GM12878 (cell line): ENCODE results near the gene ZNF618. TPM values are rescaled to one million over a fixed set of nuclear protein-coding genes. Genes with fewer than 3 reads are reported as not detected.

Experiments
- ATAC-seq: fragments of 200-7000 bp; cut with Tn5 transposase; 3 replicates; pipeline ENCODE4 v1.9.1; 2020; ENCODE audit warnings: mild to moderate bottlenecking, moderate library complexity
- BruUV-seq: library from RNA; stranded (reverse); fragments of 400-500 nt; replicated peaks from 2 replicates; lab custom pipeline; 2021; lab: Mats Ljungman, UMichigan
- CTCF ChIA-PET: fragments of 300-600 bp; sonication (Branson Sonifier 250); formaldehyde crosslinking; extraction: SDS; loops from one replicate; lab custom pipeline; 2021; ENCODE audit warnings: inconsistent platforms; lab: Yijun Ruan, JAX
- POLR2A ChIA-PET: fragments of 350-600 bp; formaldehyde crosslinking; extraction: SDS; loops from one replicate; lab custom pipeline; 2021; ENCODE audit warnings: inconsistent platforms; lab: Charles Lee
- RAD21 ChIA-PET: fragments of 300-600 bp; sonication (Branson Sonifier 250); formaldehyde crosslinking; loops from one replicate; lab custom pipeline; 2023; ENCODE audit warnings: antibody characterized with exemption; ENCODE audit not compliant: unreplicated experiment; lab: Charles Lee
- SMC1A ChIA-PET: fragments of 300-600 bp; sonication (Branson Sonifier 250); formaldehyde crosslinking; loops from one replicate; lab custom pipeline; 2023; ENCODE audit not compliant: unreplicated experiment, uncharacterized antibody; lab: Charles Lee
- DNase-seq: peaks from one replicate; pipeline ENCODE4 v3.0.0-alpha.2; 2011; ENCODE audit warnings: low read depth, low spot score
- FAIRE-seq: peaks from 3 replicates; lab custom pipeline; 2011; peaks lifted over from hg19 to GRCh38; lab: Jason Lieb, UNC
- H2AFZ ChIP-seq: 2 replicates; pipeline ENCODE4 v1.6.0; 2011; ENCODE audit warnings: low read depth, low read length, control low read depth; ENCODE audit not compliant: control insufficient read depth
- H3K27ac ChIP-seq: 2 replicates; pipeline ENCODE4 v1.5.1; 2011; ENCODE audit warnings: control low read depth; ENCODE audit not compliant: control insufficient read depth, insufficient read depth
- H3K27me3 ChIP-seq, 2 experiments: replicated peaks in 1 of 2; 2 replicates each; pipeline versions ENCODE4 v1.6.0 to v1.6.1; 2011; ENCODE audit warnings: low read length in 1 of 2; ENCODE audit not compliant: control insufficient read depth in 2 of 2, insufficient read depth in 2 of 2
- H3K36me3 ChIP-seq, 2 experiments: 2 replicates each; pipeline ENCODE4 v1.5.1; 2011; ENCODE audit warnings: low read length in 1 of 2; ENCODE audit not compliant: control insufficient read depth in 2 of 2, insufficient read depth in 2 of 2
- H3K4me1 ChIP-seq: 2 replicates; pipeline ENCODE4 v1.6.1; 2011; ENCODE audit warnings: mild to moderate bottlenecking, low read length, moderate library complexity, mixed read lengths; ENCODE audit not compliant: control insufficient read depth, insufficient read depth
- H3K4me2 ChIP-seq: 2 replicates; pipeline ENCODE4 v1.6.0; 2011; ENCODE audit warnings: control low read depth; ENCODE audit not compliant: control insufficient read depth, insufficient read depth
- H3K4me3 ChIP-seq: fragments of 200-600 bp; sonication (generic); 2 replicates; pipeline ENCODE4 v1.5.1; 2016
- H3K79me2 ChIP-seq: 2 replicates; pipeline ENCODE4 v1.6.0; 2011; ENCODE audit warnings: low read length; ENCODE audit not compliant: control insufficient read depth, insufficient read depth
- H3K9ac ChIP-seq: 2 replicates; pipeline ENCODE4 v1.8.0; 2011; ENCODE audit warnings: low read length, control low read depth, mixed read lengths; ENCODE audit not compliant: control insufficient read depth, insufficient read depth
- H3K9me3 ChIP-seq: replicated peaks from 3 replicates; pipeline ENCODE4 v1.5.1; 2011; ENCODE audit warnings: mild to moderate bottlenecking, low read length; ENCODE audit not compliant: control insufficient read depth, insufficient read depth
- H4K20me1 ChIP-seq: 2 replicates; pipeline ENCODE4 v1.6.0; 2011; ENCODE audit not compliant: control insufficient read depth, insufficient read depth
- BCL11A ChIP-seq: IDR thresholded peaks from 2 replicates; pipeline ENCODE4 v1.6.1; 2011; ENCODE audit warnings: low read depth, low read length
- BRCA1 ChIP-seq: IDR thresholded peaks from 2 replicates; pipeline ENCODE4 v1.6.1; 2011; ENCODE audit warnings: low read depth, low read length, improper control_type of control experiment
- CBX5 ChIP-seq: sonication (generic); IDR thresholded peaks from 2 replicates; pipeline ENCODE4 v1.6.1; 2016; ENCODE audit warnings: low read depth, moderate library complexity, mild to moderate bottlenecking, inconsistent platforms
- CHD1 ChIP-seq: IDR thresholded peaks from 2 replicates; pipeline ENCODE4 v1.6.1; 2012; ENCODE audit warnings: low read depth, low read length, improper control_type of control experiment
- EED ChIP-seq: sonication (generic); IDR thresholded peaks from 2 replicates; pipeline ENCODE4 v1.6.1; 2016; ENCODE audit warnings: antibody characterized with exemption, low read depth
- EGR1 ChIP-seq, 2 experiments: IDR thresholded peaks; 1 replicate in 1 of 2; 2 replicates in 1 of 2; pipeline ENCODE4 v1.6.1; 2011 to 2012; ENCODE audit warnings: low read depth in 2 of 2, low read length in 2 of 2, borderline replicate concordance in 1 of 2, mild to moderate bottlenecking in 1 of 2, moderate library complexity in 1 of 2
- GATAD2B ChIP-seq: fragments of 450-650 bp; conservative IDR thresholded peaks from 2 replicates; pipeline ENCODE4 v1.6.1; 2017; ENCODE audit warnings: low read depth, mild to moderate bottlenecking, moderate library complexity
- HDAC6 ChIP-seq: fragments of 200-600 bp; sonication (generic); IDR thresholded peaks from one replicate; pipeline ENCODE4 v1.8.0; 2017; ENCODE audit warnings: antibody characterized with exemption; ENCODE audit not compliant: unreplicated experiment
- POU2F2 ChIP-seq: IDR thresholded peaks from 3 replicates; pipeline ENCODE4 v1.6.1; 2011; ENCODE audit warnings: low read depth, mild to moderate bottlenecking, low read length, borderline replicate concordance
- RCOR1 ChIP-seq: conservative IDR thresholded peaks from 2 replicates; pipeline ENCODE4 v1.6.1; 2012; ENCODE audit warnings: low read depth, low read length, improper control_type of control experiment
- RELB ChIP-seq: fragments of 450-650 bp; IDR thresholded peaks from 2 replicates; pipeline ENCODE4 v1.6.1; 2017; ENCODE audit warnings: low read depth, mild to moderate bottlenecking, moderate library complexity
- SMARCA5 ChIP-seq: fragments of 450-650 bp; IDR thresholded peaks from 2 replicates; pipeline ENCODE4 v1.6.1; 2017; ENCODE audit warnings: mild to moderate bottlenecking
- SREBF1 ChIP-seq: IDR thresholded peaks from 2 replicates; pipeline ENCODE4 v1.6.1; 2012; ENCODE audit warnings: mild to moderate bottlenecking, low read length
- SUZ12 ChIP-seq: fragments of 200-600 bp; sonication (generic); IDR thresholded peaks from one replicate; pipeline ENCODE4 v1.6.1; 2018; ENCODE audit warnings: antibody characterized with exemption, mild to moderate bottlenecking; ENCODE audit not compliant: unreplicated experiment
- TARDBP ChIP-seq: IDR thresholded peaks from 2 replicates; pipeline ENCODE4 v1.6.1; 2016; ENCODE audit warnings: borderline replicate concordance
- ZNF207 ChIP-seq: fragments of 450-650 bp; IDR thresholded peaks from 2 replicates; pipeline ENCODE4 v1.6.1; 2014; ENCODE audit warnings: antibody characterized with exemption, mild to moderate bottlenecking, borderline replicate concordance
- ZNF24 ChIP-seq: fragments of 450-650 bp; IDR thresholded peaks from 2 replicates; pipeline ENCODE4 v1.6.1; 2017; ENCODE audit warnings: antibody characterized with exemption, mild to moderate bottlenecking
- WGBS: methylation state at CpG from one replicate; pipeline ENCODE4 v1.1.6; 2016; ENCODE audit warnings: low lambda C conversion rate; ENCODE audit not compliant: insufficient replicate concordance, insufficient coverage; ENCODE audit errors: missing lambda C conversion rate; 5-methylcytosine and 5-hydroxymethylcytosine counted together
- in situ Hi-C: fragments of 300-500 bp; cut with MboI; formaldehyde crosslinking; loops from 9 replicates; pipeline ENCODE4 v1.14.3; 2018; ENCODE audit warnings: mixed read lengths
- intact Hi-C: fragments of 100-400 bp; cut with micrococcal nuclease; formaldehyde crosslinking; loops from one replicate; pipeline ENCODE4 v1.14.2; 2022; ENCODE audit not compliant: unreplicated experiment
- polyA plus RNA-seq, 11 experiments: library from polyadenylated mRNA; depleted of rRNA in 4 of 11; unstranded in 6 of 11; stranded (reverse) in 5 of 11; fragments of >200 nt; fragmentation: Nextera tagmentation in 4 of 11; fragmentation: Illumina TruSeq in 1 of 11; extraction: Ambion mirVana in 4 of 11; extraction: Trizol in 1 of 11; gene quantifications; 1 replicate in 1 of 11; 2 replicates in 10 of 11; pipeline versions ENCODE4 v1.2.1 to v1.2.3, GENCODE V29; 2011 to 2016; ENCODE audit warnings: inconsistent platforms in 2 of 11, missing spikeins in 2 of 11, low read depth in 1 of 11
- total RNA-seq, 4 experiments: library from RNA; depleted of rRNA in 3 of 4; stranded (reverse); fragments of >200 nt in 3 of 4; fragmentation: Illumina TruSeq in 1 of 4; extraction: Trizol in 1 of 4; gene quantifications; 2 replicates each; pipeline versions ENCODE4 v1.2.1 to v1.2.3, GENCODE V29; 2013 to 2021
- TF ChIP-seq, protein P1 (sequence below): IDR thresholded peaks from 2 replicates; pipeline ENCODE4 v1.6.1; 2011; ENCODE audit warnings: mild to moderate bottlenecking, low read depth, low read length, moderate library complexity; ENCODE audit not compliant: insufficient replicate concordance
- TF ChIP-seq, protein P2 (sequence below): fragments of 450-650 bp; IDR thresholded peaks from 2 replicates; pipeline ENCODE4 v1.6.1; 2017; ENCODE audit warnings: mild to moderate bottlenecking, moderate library complexity

ZNF618 gene
- total and polyA plus RNA-seq, 10 of the 15 experiments (the other 5 are each of a cell fraction or from before 2014, with no cell fraction given) = 0.01 to 0.24 (median 0.06) TPM; not detected in 2

DNA sequence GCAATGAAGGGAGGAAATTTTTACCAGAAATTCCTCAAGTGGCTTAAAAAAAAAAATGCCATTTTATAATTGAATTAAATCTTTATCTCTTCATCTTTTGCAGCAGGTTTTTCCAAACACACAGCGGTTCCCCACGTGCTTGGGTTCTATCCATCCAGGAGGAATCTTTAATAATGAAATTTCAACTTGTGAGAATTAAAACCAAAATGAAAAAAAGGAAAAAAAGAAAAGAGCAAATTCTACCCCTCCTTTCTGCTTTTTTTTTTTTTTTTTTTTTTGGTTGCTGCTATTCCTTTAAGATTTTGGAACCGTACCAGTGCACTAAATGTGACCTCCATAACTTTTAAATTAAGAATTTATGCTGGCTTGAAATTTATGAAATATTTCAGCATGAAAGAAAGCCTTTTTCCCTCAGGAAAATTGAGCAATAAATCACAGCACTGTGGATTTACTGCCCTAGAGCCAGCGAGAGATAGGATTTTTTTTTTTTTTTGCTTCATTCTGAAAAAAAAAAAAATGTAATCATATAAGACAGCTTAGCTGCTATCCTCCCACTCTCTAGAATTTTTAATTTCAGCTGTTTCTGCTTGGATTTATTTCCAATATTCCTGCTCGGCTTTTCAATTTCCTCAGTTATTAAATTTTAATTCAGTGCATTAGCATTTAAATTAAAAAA is 88.5 kb downstream of the ZNF618 start:
- DNase-seq = no peak
- Histone ChIP-seq H4K20me1 (no peaks in the 10 kb centered on the region), H3K4me2 (no peak overlapping the region), H3K27ac (no peak overlapping the region), H2AFZ (no peak overlapping the region), H3K36me3 (no peaks in the 10 kb centered on the region), H3K27me3 (peaks cover 0 to 2% of the 10 kb centered on the region in 2 experiments; a peak in 2 of 4 replicates), H3K79me2 (no peaks in the 10 kb centered on the region), H3K9me3 (no peaks in the 10 kb centered on the region), H3K4me3 (no peak overlapping the region), H3K4me1 (no peaks in the 10 kb centered on the region), H3K9ac (no peak overlapping the region)
- BruUV-seq = no TSS peak
- ATAC-seq = no peak
- WGBS = 29% methylated on average over 5 of the region's 5 CpGs
- FAIRE-seq = no peak
- intact Hi-C loops = loop anchor here (5.0 kb wide), 1 partner anchor 157 kb away; no protein-coding TSS in a partner anchor
- SMC1A ChIA-PET = interaction anchor here (0.7 kb wide), 1 partner anchor 233 kb away, joined by 3 read pairs; no protein-coding TSS in a partner anchor
- CTCF ChIA-PET = interaction anchor here (0.7 to 2.2 kb wide), 3 partner anchors 18 to 227 kb away, joined by 3 to 18 read pairs (median 3); no protein-coding TSS in a partner anchor
- in situ Hi-C loops = no loop called here
- RAD21 ChIA-PET = no interaction called here
- POLR2A ChIA-PET = no interaction called here
- TF ChIP-seq EGR1 (IDR thresholded peaks at IDR 0.05; ENCODE audit: borderline replicate concordance in 1 of 2, low read depth in 2 of 2, low read length in 2 of 2) = no peak
- no peak for TF ChIP-seq POU2F2
- TF ChIP-seq HDAC6 = no peak
- TF ChIP-seq BCL11A = no peak
- no peak for TF ChIP-seq SUZ12
- no peak for TF ChIP-seq ZNF207
- no peak for TF ChIP-seq SREBF1
- TF ChIP-seq, protein P1, sequence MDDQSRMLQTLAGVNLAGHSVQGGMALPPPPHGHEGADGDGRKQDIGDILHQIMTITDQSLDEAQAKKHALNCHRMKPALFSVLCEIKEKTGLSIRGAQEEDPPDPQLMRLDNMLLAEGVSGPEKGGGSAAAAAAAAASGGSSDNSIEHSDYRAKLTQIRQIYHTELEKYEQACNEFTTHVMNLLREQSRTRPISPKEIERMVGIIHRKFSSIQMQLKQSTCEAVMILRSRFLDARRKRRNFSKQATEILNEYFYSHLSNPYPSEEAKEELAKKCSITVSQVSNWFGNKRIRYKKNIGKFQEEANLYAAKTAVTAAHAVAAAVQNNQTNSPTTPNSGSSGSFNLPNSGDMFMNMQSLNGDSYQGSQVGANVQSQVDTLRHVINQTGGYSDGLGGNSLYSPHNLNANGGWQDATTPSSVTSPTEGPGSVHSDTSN = no peak
- TF ChIP-seq TARDBP = no peak
- no peak for TF ChIP-seq BRCA1
- TF ChIP-seq RELB = no peak
- no peak for TF ChIP-seq GATAD2B
- no peak for TF ChIP-seq SMARCA5
- no peak for TF ChIP-seq ZNF24
- TF ChIP-seq, protein P2, sequence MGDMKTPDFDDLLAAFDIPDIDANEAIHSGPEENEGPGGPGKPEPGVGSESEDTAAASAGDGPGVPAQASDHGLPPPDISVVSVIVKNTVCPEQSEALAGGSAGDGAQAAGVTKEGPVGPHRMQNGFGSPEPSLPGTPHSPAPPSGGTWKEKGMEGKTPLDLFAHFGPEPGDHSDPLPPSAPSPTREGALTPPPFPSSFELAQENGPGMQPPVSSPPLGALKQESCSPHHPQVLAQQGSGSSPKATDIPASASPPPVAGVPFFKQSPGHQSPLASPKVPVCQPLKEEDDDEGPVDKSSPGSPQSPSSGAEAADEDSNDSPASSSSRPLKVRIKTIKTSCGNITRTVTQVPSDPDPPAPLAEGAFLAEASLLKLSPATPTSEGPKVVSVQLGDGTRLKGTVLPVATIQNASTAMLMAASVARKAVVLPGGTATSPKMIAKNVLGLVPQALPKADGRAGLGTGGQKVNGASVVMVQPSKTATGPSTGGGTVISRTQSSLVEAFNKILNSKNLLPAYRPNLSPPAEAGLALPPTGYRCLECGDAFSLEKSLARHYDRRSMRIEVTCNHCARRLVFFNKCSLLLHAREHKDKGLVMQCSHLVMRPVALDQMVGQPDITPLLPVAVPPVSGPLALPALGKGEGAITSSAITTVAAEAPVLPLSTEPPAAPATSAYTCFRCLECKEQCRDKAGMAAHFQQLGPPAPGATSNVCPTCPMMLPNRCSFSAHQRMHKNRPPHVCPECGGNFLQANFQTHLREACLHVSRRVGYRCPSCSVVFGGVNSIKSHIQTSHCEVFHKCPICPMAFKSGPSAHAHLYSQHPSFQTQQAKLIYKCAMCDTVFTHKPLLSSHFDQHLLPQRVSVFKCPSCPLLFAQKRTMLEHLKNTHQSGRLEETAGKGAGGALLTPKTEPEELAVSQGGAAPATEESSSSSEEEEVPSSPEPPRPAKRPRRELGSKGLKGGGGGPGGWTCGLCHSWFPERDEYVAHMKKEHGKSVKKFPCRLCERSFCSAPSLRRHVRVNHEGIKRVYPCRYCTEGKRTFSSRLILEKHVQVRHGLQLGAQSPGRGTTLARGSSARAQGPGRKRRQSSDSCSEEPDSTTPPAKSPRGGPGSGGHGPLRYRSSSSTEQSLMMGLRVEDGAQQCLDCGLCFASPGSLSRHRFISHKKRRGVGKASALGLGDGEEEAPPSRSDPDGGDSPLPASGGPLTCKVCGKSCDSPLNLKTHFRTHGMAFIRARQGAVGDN = no peak
- TF ChIP-seq CBX5 = no peak
- no peak for TF ChIP-seq CHD1
- TF ChIP-seq RCOR1 = no peak
- no peak for TF ChIP-seq EED
